Measurements from ENCODE around the gene PPT2. TPM values are rescaled to one million over a fixed set of nuclear protein-coding genes. Genes with fewer than 3 reads are reported as not detected.
A peak's percentile ranks its signal among the peaks of the same experiment; 100 is the strongest.

PPT2 gene
- total and polyA plus RNA-seq, 2 of the 13 experiments (the other 11 are each of a cell fraction or from before 2014, with no cell fraction given) = 39.2 to 61.8 TPM

GRCh38 chr6:32113386-32114352 is 40.3 kb upstream of the PPT2 start (continued):
- TF ChIP-seq ZFP36L2 (CRISPR knock-in tag; IDR thresholded peaks at IDR 0.05) = no peak
- TF ChIP-seq NFE2L2 (IDR thresholded peaks at IDR 0.05; ENCODE audit: low read length) = no peak
- no peak for TF ChIP-seq MYNN (CRISPR knock-in tag; IDR thresholded peaks at IDR 0.05; ENCODE audit: low read depth)
- no peak for TF ChIP-seq HNF4G (IDR thresholded peaks at IDR 0.05; ENCODE audit: borderline replicate concordance, low read depth, low read length)
- no peak for TF ChIP-seq HNF4G (CRISPR knock-in tag; IDR thresholded peaks at IDR 0.05; ENCODE audit: borderline replicate concordance, low read depth)
- TF ChIP-seq CHD4 (IDR thresholded peaks at IDR 0.05; ENCODE audit: borderline replicate concordance, low read length) = no peak
- no peak for TF ChIP-seq TIGD3 (CRISPR knock-in tag; IDR thresholded peaks at IDR 0.05; ENCODE audit: borderline replicate concordance)
- TF ChIP-seq ZSCAN9 (CRISPR knock-in tag; IDR thresholded peaks at IDR 0.05; ENCODE audit: borderline replicate concordance) = peak; percentile 45; the same call in 1 of the 2 replicates
- TF ChIP-seq MED8 (CRISPR knock-in tag; IDR thresholded peaks at IDR 0.05; ENCODE audit: insufficient replicate concordance) = no peak
- TF ChIP-seq MXI1 (IDR thresholded peaks at IDR 0.05; ENCODE audit: borderline replicate concordance, low read depth, low read length) = peak; percentile 16; the same call in 1 of the 3 replicates
- TF ChIP-seq ELF1 (CRISPR knock-in tag; IDR thresholded peaks at IDR 0.05) = no peak
- no peak for TF ChIP-seq ZNF34 (CRISPR knock-in tag; IDR thresholded peaks at IDR 0.05; ENCODE audit: borderline replicate concordance)
- TF ChIP-seq ZNF570 (CRISPR knock-in tag; IDR thresholded peaks at IDR 0.05; ENCODE audit: borderline replicate concordance) = no peak
- no peak for TF ChIP-seq ZNF644 (CRISPR knock-in tag; IDR thresholded peaks at IDR 0.05; ENCODE audit: low read depth)
- no peak for TF ChIP-seq ZNF615 (CRISPR knock-in tag; IDR thresholded peaks at IDR 0.05; ENCODE audit: borderline replicate concordance)
- TF ChIP-seq FOXK1 (CRISPR knock-in tag; IDR thresholded peaks at IDR 0.05; ENCODE audit: borderline replicate concordance, low read depth) = no peak
- no peak for TF ChIP-seq ZNF160 (CRISPR knock-in tag; IDR thresholded peaks at IDR 0.05)
- TF ChIP-seq NFKBIZ (CRISPR knock-in tag; IDR thresholded peaks at IDR 0.05) = no peak
- no peak for TF ChIP-seq ZNF780A (CRISPR knock-in tag; IDR thresholded peaks at IDR 0.05)
- peak; percentile 44 for TF ChIP-seq PHF5A (CRISPR knock-in tag; IDR thresholded peaks at IDR 0.05; ENCODE audit: low read depth, unreplicated experiment)
- no peak for TF ChIP-seq ARID2 (CRISPR knock-in tag; IDR thresholded peaks at IDR 0.05; ENCODE audit: borderline replicate concordance)
- no peak for TF ChIP-seq RORA (CRISPR knock-in tag; IDR thresholded peaks at IDR 0.05)
- no peak for TF ChIP-seq KDM5B (CRISPR knock-in tag; IDR thresholded peaks at IDR 0.05; ENCODE audit: borderline replicate concordance)
- no peak for TF ChIP-seq NFAT5 (CRISPR knock-in tag; IDR thresholded peaks at IDR 0.05)
- no peak for TF ChIP-seq NCOR1 (IDR thresholded peaks at IDR 0.05; ENCODE audit: borderline replicate concordance, low read length)
